ENCODE results near the gene RTN4IP1.

The RTN4IP1 gene

GRCh38 chr6:106626485-106626884 is 2.8 kb downstream of the RTN4IP1 start:
- H3K27ac ChIP-seq, result no peak overlapping the region
- TF ChIP-seq CTCF (conservative IDR thresholded peaks at IDR 0.05), result no peak

GRCh38 chr6:106623039-106623438 is 6.3 kb downstream of the RTN4IP1 start:
- TF ChIP-seq CTCF (conservative IDR thresholded peaks at IDR 0.05), result no peak
- no peak overlapping the region for H3K27ac ChIP-seq

- no peak for TF ChIP-seq CTCF (conservative IDR thresholded peaks at IDR 0.05)
- H3K27ac ChIP-seq, result no peak overlapping the region
Measured at GRCh38 chr6:106622412-106622811, 6.9 kb downstream of the RTN4IP1 start.

- no peak overlapping the region for H3K27ac ChIP-seq
- TF ChIP-seq CTCF (conservative IDR thresholded peaks at IDR 0.05), result no peak
Measured at GRCh38 chr6:106620931-106621672, 8.2 kb downstream of the RTN4IP1 start.

GRCh38 chr6:106619223-106619622 is 10.1 kb downstream of the RTN4IP1 start:
- no peak overlapping the region for H3K27ac ChIP-seq
- TF ChIP-seq CTCF (conservative IDR thresholded peaks at IDR 0.05), result no peak

- no peak overlapping the region for H3K27ac ChIP-seq
- no peak for TF ChIP-seq CTCF (conservative IDR thresholded peaks at IDR 0.05)
Measured at GRCh38 chr6:106618324-106618723, 11.0 kb downstream of the RTN4IP1 start.

- TF ChIP-seq CTCF (conservative IDR thresholded peaks at IDR 0.05), result no peak
- no peak overlapping the region for H3K27ac ChIP-seq
Measured at GRCh38 chr6:106617857-106618256, 11.4 kb downstream of the RTN4IP1 start.

Measured in VCaP (cell line).